PC-9 (cell line): ENCODE measurements around the gene CDT1. TPM values are rescaled to one million over a fixed set of nuclear protein-coding genes. Genes with fewer than 3 reads are reported as not detected.
A peak's percentile ranks its signal among the peaks of the same experiment; 100 is the strongest.

Experiments
- BruUV-seq: library from RNA; stranded (reverse); fragments of 400-500 nt; replicated peaks from 2 replicates; lab custom pipeline; 2021; lab: Mats Ljungman, UMichigan
- CTCF ChIA-PET: fragments of 300-600 bp; sonication (Branson Sonifier 250); formaldehyde crosslinking; loops from one replicate; lab custom pipeline; 2022; ENCODE audit warnings: antibody characterized with exemption; lab: Charles Lee
- POLR2A ChIA-PET: fragments of 300-600 bp; sonication (Branson Sonifier 250); formaldehyde crosslinking; loops from one replicate; lab custom pipeline; 2022; ENCODE audit warnings: antibody characterized with exemption; ENCODE audit not compliant: unreplicated experiment; lab: Charles Lee
- DNase-seq, 2 experiments: peaks; one replicate each; pipeline versions ENCODE4 v3.0.0 to v3.0.0-alpha.2; 2015 to 2022; ENCODE audit warnings: mixed read lengths in 1 of 2
- H2AFZ ChIP-seq: fragments of 200-600 bp; sonication (generic); 2 replicates; pipeline ENCODE4 v1.8.1; 2017; ENCODE audit warnings: antibody characterized with exemption
- H3F3A ChIP-seq: fragments of 200-600 bp; sonication (generic); 2 replicates; pipeline ENCODE4 v1.8.1; 2017; ENCODE audit warnings: antibody characterized with exemption, mild to moderate bottlenecking, low read depth; ENCODE audit not compliant: insufficient read depth
- H3K27ac ChIP-seq: fragments of 200-600 bp; sonication (generic); 2 replicates; pipeline ENCODE4 v1.6.1; 2016; ENCODE audit warnings: mixed run types
- H3K27me3 ChIP-seq: fragments of 200-600 bp; sonication (generic); 2 replicates; pipeline ENCODE4 v1.6.1; 2016; ENCODE audit warnings: low read depth, mixed run types; ENCODE audit not compliant: insufficient read depth
- H3K36me3 ChIP-seq: fragments of 200-600 bp; sonication (generic); 2 replicates; pipeline ENCODE4 v1.6.1; 2016; ENCODE audit warnings: low read depth, mixed run types
- H3K4me1 ChIP-seq: fragments of 200-600 bp; sonication (generic); replicated peaks from 2 replicates; pipeline ENCODE4 v1.6.1; 2016; ENCODE audit warnings: mixed run types; ENCODE audit not compliant: insufficient read depth
- H3K4me2 ChIP-seq: fragments of 200-600 bp; sonication (generic); 2 replicates; pipeline ENCODE4 v1.6.1; 2017; ENCODE audit warnings: mixed run types
- H3K4me3 ChIP-seq: fragments of 200-600 bp; sonication (generic); 2 replicates; pipeline ENCODE4 v1.6.1; 2016; ENCODE audit warnings: mixed run types
- H3K79me2 ChIP-seq: fragments of 200-600 bp; sonication (generic); 2 replicates; pipeline ENCODE4 v1.6.1; 2017; ENCODE audit warnings: low read depth, mixed run types
- H3K9me2 ChIP-seq: fragments of 200-600 bp; sonication (generic); 2 replicates; pipeline ENCODE4 v1.8.1; 2017; ENCODE audit warnings: mild to moderate bottlenecking; ENCODE audit not compliant: insufficient read depth
- H3K9me3 ChIP-seq: fragments of 200-600 bp; sonication (generic); 2 replicates; pipeline ENCODE4 v1.8.1; 2016; ENCODE audit warnings: low read depth; ENCODE audit not compliant: insufficient read depth
- H4K20me1 ChIP-seq: fragments of 200-600 bp; sonication (generic); 2 replicates; pipeline ENCODE4 v1.8.1; 2017; ENCODE audit not compliant: insufficient read depth
- EZH2 ChIP-seq: fragments of 200-600 bp; sonication (generic); IDR thresholded peaks from 2 replicates; pipeline ENCODE4 v1.8.0; 2017; ENCODE audit warnings: antibody characterized with exemption, low read depth
- intact Hi-C: fragments of 100-400 bp; cut with micrococcal nuclease; formaldehyde crosslinking; loops from one replicate; pipeline ENCODE4 v1.10.0; 2022; ENCODE audit not compliant: unreplicated experiment
- total RNA-seq: library from RNA; stranded (reverse); gene quantifications from 2 replicates; pipeline ENCODE4 v1.2.3, GENCODE V29; 2021
- TF ChIP-seq, protein P1 (sequence below): fragments of 200-600 bp; sonication (generic); conservative IDR thresholded peaks from 2 replicates; pipeline ENCODE4 v1.6.1; 2017; ENCODE audit warnings: mixed run types, antibody characterized with exemption, mild to moderate bottlenecking, moderate library complexity

CDT1 gene
- total RNA-seq, 1 experiment from 2014 or later = 73.2 TPM

GRCh38 chr16:88783391-88784073, 20.1 kb upstream of the CDT1 start:
- DNase-seq = no peak
- peaks cover 37% of the 10 kb centered on the region for H3K4me1 ChIP-seq

GRCh38 chr16:88784074-88784855, 19.3 kb upstream of the CDT1 start:
- peaks cover 41% of the 10 kb centered on the region for H3F3A ChIP-seq
- TSS peak; percentile 50 for BruUV-seq
- CTCF ChIA-PET = interaction anchor here (1.1 to 3.0 kb wide), 3 partner anchors 29 to 47 kb away, joined by 4 to 20 read pairs (median 15); no protein-coding TSS in a partner anchor
- peak overlapping the region; percentile 76 for H3K4me2 ChIP-seq
- no peaks in the 10 kb centered on the region for H3K36me3 ChIP-seq
- DNase-seq = peak; percentile 67 to 80
- H3K79me2 ChIP-seq = peaks cover 53% of the 10 kb centered on the region
- peak overlapping the region; percentile 74 for H3K27ac ChIP-seq
- H3K27me3 ChIP-seq = no peaks in the 10 kb centered on the region
- H4K20me1 ChIP-seq = peaks cover 42% of the 10 kb centered on the region
- H3K9me3 ChIP-seq = no peaks in the 10 kb centered on the region
- intact Hi-C loops = no loop called here
- peaks cover 37% of the 10 kb centered on the region for H3K4me1 ChIP-seq
- POLR2A ChIA-PET = interaction anchor here (0.5 to 0.8 kb wide), 7 partner anchors 10 to 915 kb away, joined by 3 to 8 read pairs (median 4); partner anchors contain the start of genes SLC7A5 and ZNF778
- peak overlapping the region; percentile 71 for H3K4me3 ChIP-seq
- H3K9me2 ChIP-seq = no peaks in the 10 kb centered on the region
- peak overlapping the region; percentile 60; the same call in 1 of the 2 replicates for H2AFZ ChIP-seq
- TF ChIP-seq, protein P1, sequence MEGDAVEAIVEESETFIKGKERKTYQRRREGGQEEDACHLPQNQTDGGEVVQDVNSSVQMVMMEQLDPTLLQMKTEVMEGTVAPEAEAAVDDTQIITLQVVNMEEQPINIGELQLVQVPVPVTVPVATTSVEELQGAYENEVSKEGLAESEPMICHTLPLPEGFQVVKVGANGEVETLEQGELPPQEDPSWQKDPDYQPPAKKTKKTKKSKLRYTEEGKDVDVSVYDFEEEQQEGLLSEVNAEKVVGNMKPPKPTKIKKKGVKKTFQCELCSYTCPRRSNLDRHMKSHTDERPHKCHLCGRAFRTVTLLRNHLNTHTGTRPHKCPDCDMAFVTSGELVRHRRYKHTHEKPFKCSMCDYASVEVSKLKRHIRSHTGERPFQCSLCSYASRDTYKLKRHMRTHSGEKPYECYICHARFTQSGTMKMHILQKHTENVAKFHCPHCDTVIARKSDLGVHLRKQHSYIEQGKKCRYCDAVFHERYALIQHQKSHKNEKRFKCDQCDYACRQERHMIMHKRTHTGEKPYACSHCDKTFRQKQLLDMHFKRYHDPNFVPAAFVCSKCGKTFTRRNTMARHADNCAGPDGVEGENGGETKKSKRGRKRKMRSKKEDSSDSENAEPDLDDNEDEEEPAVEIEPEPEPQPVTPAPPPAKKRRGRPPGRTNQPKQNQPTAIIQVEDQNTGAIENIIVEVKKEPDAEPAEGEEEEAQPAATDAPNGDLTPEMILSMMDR = peak; percentile 60
- no peak for TF ChIP-seq EZH2

More at GRCh38 chr16:88783391-88784073, 20.1 kb upstream of the CDT1 start:
- peak overlapping the region; percentile 71 for H3K4me3 ChIP-seq
- peaks cover 41% of the 10 kb centered on the region for H3F3A ChIP-seq
- ChIA-PET CTCF (interaction anchor here (1.1 to 3.0 kb wide), 3 partner anchors 28 to 46 kb away, joined by 4 to 20 read pairs (median 15); no protein-coding TSS in a partner anchor), POLR2A (interaction anchor here (0.7 to 0.9 kb wide), 3 partner anchors 10 to 434 kb away, joined by 3 to 17 read pairs (median 8); partner anchors contain the start of gene ZNF778)
- peaks cover 50% of the 10 kb centered on the region for H4K20me1 ChIP-seq
- peaks cover 60% of the 10 kb centered on the region for H3K79me2 ChIP-seq
- no TSS peak for BruUV-seq
- no peaks in the 10 kb centered on the region for H3K36me3 ChIP-seq
- H3K27me3 ChIP-seq = no peaks in the 10 kb centered on the region
- TF ChIP-seq, protein P1 = no peak
- no peak for TF ChIP-seq EZH2
- H3K9me3 ChIP-seq = no peaks in the 10 kb centered on the region
- peak overlapping the region; percentile 74 for H3K27ac ChIP-seq
- H2AFZ ChIP-seq = no peak overlapping the region
- intact Hi-C loops = no loop called here
- H3K9me2 ChIP-seq = no peaks in the 10 kb centered on the region
- H3K4me2 ChIP-seq = peak overlapping the region; percentile 76

DNA sequence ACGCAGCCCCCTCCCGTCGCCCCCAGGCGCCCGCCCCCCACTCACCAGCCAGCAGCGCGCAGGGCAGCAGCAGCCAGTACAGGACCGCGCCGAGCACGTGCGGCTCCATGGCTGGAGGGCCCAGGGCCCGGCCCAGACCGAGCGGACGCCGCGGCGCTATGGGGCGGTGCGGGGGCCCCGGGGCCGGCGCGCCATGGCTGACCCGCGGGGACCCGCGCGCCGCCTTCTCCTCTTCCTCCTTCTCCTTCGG, 18.8 kb upstream of the CDT1 start:
- ChIA-PET CTCF (interaction anchor here (1.4 to 3.0 kb wide), 3 partner anchors 29 to 47 kb away, joined by 5 to 20 read pairs (median 15); no protein-coding TSS in a partner anchor), POLR2A (interaction anchor here (0.5 to 0.8 kb wide), 8 partner anchors 11 to 916 kb away, joined by 3 to 6 read pairs (median 4); partner anchors contain the start of gene SLC7A5)
- Histone ChIP-seq H3K36me3 (no peaks in the 10 kb centered on the region), H3K9me2 (no peaks in the 10 kb centered on the region), H4K20me1 (peaks cover 37% of the 10 kb centered on the region), H3K27me3 (no peaks in the 10 kb centered on the region), H3K9me3 (no peaks in the 10 kb centered on the region), H3K4me2 (peak overlapping the region; percentile 76; the same call in 1 of the 2 replicates), H3K79me2 (peaks cover 48% of the 10 kb centered on the region), H3F3A (peaks cover 41% of the 10 kb centered on the region), H3K4me3 (peak overlapping the region; percentile 71; the same call in 1 of the 2 replicates), H3K4me1 (peaks cover 37% of the 10 kb centered on the region), H3K27ac (peak overlapping the region; percentile 74), H2AFZ (peak overlapping the region; percentile 60; the same call in 1 of the 2 replicates)
- BruUV-seq = no TSS peak
- TF ChIP-seq, protein P1 = no peak
- no peak for TF ChIP-seq EZH2
- no peak for DNase-seq
- intact Hi-C loops = loop anchor here (1.0 kb wide), 1 partner anchor 47 kb away; no protein-coding TSS in a partner anchor
